Measurements from ENCODE around the gene CCL22.

CCL22 gene

DNA sequence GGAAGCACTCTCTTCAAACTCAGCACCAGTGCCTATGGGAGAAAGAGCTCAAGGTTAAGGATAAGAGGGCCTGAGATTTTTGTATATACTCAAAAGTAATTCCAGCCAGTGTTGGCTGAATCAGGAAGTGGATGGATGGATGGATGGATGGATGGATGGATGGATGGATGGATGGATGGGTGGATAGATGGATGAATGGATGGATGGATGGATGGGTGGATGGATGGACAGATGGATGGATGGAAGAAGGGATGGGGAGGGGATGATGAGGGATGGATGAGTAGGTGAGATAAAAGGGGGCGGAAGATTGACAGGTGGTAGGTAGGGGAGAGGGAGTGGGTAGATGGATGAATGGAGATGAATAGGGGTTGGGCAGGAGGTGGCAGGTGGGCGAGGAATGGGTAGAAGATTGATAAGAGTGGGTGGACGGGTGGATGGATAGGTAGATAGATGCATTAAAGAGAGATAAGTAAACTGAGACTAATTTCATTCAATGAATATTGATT is 17.8 kb downstream of the CCL22 start:
- Mint-ChIP-seq H3K36me3 (peaks cover 3 to 4% of the 10 kb centered on the region in 2 donors), H3K9me3 (no peaks in the 10 kb centered on the region), H3K27me3 (no peaks in the 10 kb centered on the region), H3K27ac (peak overlapping the region; percentile 90), H3K4me3 (peak overlapping the region in 1 of 2 donors; percentile 56), H3K4me1 (peaks cover 58 to 90% of the 10 kb centered on the region in 2 donors)
- DNase-seq (no peak), ATAC-seq (replicated peaks) (no peak)

DNA sequence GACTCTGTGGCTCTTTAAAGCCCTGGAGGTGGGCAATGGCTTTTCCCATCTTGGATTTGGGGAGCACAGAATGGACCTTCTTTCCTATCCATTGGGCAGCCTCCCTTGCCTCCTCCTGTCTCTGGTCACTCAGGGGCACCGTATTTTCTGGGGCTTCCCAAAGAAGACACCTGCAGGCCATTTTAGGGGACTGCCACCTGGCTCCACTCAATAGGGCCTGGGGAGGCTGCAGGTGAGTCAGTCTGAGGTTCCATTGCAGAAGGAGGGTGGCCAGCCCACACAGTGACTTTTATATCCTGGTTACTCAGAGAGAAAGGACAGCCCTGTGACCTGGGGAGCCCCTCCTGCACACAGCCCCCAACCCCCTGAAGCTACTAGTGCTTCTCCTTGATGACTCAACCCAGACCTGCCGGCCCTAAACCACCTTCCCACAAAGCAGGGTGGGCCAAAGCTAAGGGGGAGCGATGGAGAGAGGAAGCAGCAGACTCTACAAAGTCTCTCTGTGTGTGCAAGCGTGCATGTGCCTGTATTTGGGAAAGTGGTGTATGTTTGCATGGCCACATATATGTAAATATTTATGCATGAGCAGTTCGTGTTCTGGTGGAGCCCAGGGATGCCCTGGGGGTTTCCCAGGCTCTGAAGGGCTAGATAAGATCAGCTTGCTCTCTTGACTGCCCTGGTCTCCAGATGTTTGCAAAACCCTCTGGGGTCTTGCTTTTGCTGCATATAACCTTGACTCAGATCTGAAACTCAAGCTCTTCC is 18.7 kb downstream of the CCL22 start:
- Mint-ChIP-seq H3K36me3 (peaks cover 3 to 4% of the 10 kb centered on the region in 2 donors), H3K9me3 (no peaks in the 10 kb centered on the region), H3K4me3 (peak overlapping the region; percentile 18 to 58), H3K27ac (peak overlapping the region; percentile 90), H3K4me1 (peaks cover 61 to 95% of the 10 kb centered on the region in 2 donors), H3K27me3 (no peaks in the 10 kb centered on the region)
- ATAC-seq (replicated peaks): peak; percentile 88
- DNase-seq: peak; percentile 92

DNA sequence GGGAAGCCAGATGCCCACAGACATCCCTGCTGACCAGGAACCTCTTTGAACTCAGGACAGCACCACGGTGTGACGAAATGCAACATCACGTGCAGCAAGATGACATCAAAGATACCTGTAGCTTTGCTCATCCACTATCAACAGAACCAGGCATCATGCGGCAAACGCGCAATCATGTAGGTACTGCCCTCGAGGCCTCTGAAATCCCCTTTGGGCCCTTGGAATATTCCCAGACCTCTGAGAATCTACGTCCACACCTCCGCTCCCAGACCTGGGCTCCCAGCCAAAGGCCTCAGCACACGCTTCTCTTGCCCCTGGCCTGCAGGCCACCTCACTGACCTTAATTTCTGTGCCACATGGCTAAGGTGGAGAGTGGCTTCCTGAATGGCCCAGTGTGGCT is 21.0 kb downstream of the CCL22 start:
- Mint-ChIP-seq H3K27me3 (no peaks in the 10 kb centered on the region), H3K36me3 (peaks cover 0 to 6% of the 10 kb centered on the region in 2 donors), H3K4me1 (peaks cover 59 to 95% of the 10 kb centered on the region in 2 donors), H3K9me3 (no peaks in the 10 kb centered on the region), H3K27ac (no peak overlapping the region), H3K4me3 (no peak overlapping the region)
- DNase-seq (no peak), ATAC-seq (replicated peaks) (no peak)

DNA sequence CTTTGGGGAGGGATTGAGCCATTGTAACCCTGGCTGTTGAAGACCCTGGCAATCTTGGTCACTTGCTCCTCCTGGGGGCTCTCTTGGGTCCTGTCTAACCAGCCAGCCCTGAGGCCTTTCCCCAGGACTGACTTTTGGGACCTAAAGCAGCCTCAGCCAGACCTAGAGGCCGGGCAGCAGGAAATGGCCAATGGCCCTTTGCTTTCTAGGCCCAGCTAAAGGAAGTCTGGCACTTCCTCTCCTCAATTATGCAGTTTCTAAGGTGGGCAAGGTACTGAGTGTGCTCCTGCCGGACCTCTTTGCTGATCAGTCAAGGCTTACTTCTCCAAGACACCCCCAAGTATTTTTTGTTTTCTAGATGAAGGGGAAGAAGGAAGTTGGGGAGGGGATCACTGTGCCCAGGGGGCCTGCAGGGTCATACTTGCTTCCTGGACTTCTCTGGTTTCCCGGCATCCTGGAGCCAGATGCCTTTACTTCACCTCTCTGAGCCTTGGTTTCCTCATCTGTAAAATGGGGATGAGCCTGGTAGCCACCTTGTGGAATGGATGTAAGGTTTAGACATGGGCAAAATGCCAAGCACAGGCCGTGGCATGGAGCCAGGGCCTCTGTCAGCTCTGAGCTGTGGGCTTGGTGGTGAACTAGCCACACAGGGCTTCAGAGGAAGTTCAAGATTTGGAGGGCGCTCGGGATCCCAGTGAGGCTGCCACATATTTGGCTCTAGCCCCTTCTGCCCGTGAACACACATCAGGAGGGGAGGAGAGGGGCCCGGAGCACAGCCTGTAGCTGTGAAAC is 22.3 kb downstream of the CCL22 start:
- no peak for DNase-seq
- Mint-ChIP-seq H3K27ac (peak overlapping the region; percentile 73), H3K4me3 (no peak overlapping the region), H3K9me3 (no peaks in the 10 kb centered on the region), H3K27me3 (no peaks in the 10 kb centered on the region), H3K36me3 (peaks cover 0 to 6% of the 10 kb centered on the region in 2 donors), H3K4me1 (peaks cover 57 to 91% of the 10 kb centered on the region in 2 donors)
- ATAC-seq (replicated peaks): no peak

GRCh38 chr16:57381791-57382534 is 23.4 kb downstream of the CCL22 start:
- no peak for ATAC-seq (replicated peaks)
- peaks cover 55 to 89% of the 10 kb centered on the region in 2 donors for H3K4me1 Mint-ChIP-seq

GRCh38 chr16:57382535-57383275 is 24.1 kb downstream of the CCL22 start:
- Mint-ChIP-seq H3K4me1 (peaks cover 54 to 89% of the 10 kb centered on the region in 2 donors), H3K9me3 (no peaks in the 10 kb centered on the region), H3K27ac (peak overlapping the region; percentile 93), H3K4me3 (peak overlapping the region in 1 of 2 donors; percentile 31), H3K27me3 (no peaks in the 10 kb centered on the region), H3K36me3 (peaks cover 0 to 6% of the 10 kb centered on the region in 2 donors)
- no peak for DNase-seq
- ATAC-seq (replicated peaks): no peak

More at GRCh38 chr16:57381791-57382534, 23.4 kb downstream of the CCL22 start:
- no peaks in the 10 kb centered on the region for H3K9me3 Mint-ChIP-seq
- no peak for DNase-seq
- no peaks in the 10 kb centered on the region for H3K27me3 Mint-ChIP-seq
- no peak overlapping the region for H3K4me3 Mint-ChIP-seq
- peak overlapping the region; percentile 73 for H3K27ac Mint-ChIP-seq
- H3K36me3 Mint-ChIP-seq: peaks cover 0 to 6% of the 10 kb centered on the region in 2 donors

GRCh38 chr16:57383276-57384247 is 25.0 kb downstream of the CCL22 start:
- ATAC-seq (replicated peaks) (peak; percentile 14 to 28), DNase-seq (no peak)
- Mint-ChIP-seq H3K27me3 (no peaks in the 10 kb centered on the region), H3K4me1 (peaks cover 58 to 90% of the 10 kb centered on the region in 2 donors), H3K36me3 (peaks cover 0 to 6% of the 10 kb centered on the region in 2 donors), H3K4me3 (peak overlapping the region; percentile 49 to 62), H3K27ac (peak overlapping the region; percentile 93), H3K9me3 (peaks cover 0 to 1% of the 10 kb centered on the region in 2 donors)

DNA sequence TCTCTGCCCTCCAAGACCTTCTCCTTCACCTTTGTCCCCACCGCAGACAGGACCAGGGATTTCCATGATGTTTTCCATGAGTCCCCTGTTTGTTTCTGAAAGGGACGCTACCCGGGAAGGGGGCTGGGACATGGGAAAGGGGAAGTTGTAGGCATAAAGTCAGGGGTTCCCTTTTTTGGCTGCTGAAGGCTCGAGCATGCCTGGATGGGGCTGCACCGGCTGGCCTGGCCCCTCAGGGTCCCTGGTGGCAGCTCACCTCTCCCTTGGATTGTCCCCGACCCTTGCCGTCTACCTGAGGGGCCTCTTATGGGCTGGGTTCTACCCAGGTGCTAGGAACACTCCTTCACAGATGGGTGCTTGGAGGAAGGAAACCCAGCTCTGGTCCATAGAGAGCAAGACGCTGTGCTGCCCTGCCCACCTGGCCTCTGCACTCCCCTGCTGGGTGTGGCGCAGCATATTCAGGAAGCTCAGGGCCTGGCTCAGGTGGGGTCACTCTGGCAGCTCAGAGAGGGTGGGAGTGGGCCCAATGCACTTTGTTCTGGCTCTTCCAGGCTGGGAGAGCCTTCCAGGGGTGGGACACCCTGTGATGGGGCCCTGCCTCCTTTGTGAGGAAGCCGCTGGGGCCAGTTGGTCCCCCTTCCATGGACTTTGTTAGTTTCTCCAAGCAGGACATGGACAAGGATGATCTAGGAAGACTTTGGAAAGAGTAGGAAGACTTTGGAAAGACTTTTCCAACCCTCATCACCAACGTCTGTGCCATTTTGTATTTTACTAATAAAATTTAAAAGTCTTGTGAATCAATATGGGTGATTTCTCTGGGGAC is 25.9 kb downstream of the CCL22 start:
- DNase-seq (no peak), ATAC-seq (replicated peaks) (peak; percentile 43 to 44)
- no peaks in the 10 kb centered on the region for H3K27me3 Mint-ChIP-seq
- peaks cover 0 to 6% of the 10 kb centered on the region in 2 donors for H3K36me3 Mint-ChIP-seq
- H3K27ac Mint-ChIP-seq: peak overlapping the region; percentile 93
- H3K4me1 Mint-ChIP-seq: peaks cover 65 to 91% of the 10 kb centered on the region in 2 donors
- H3K9me3 Mint-ChIP-seq: peaks cover 0 to 3% of the 10 kb centered on the region in 2 donors
- H3K4me3 Mint-ChIP-seq: peak overlapping the region; percentile 49 to 62

DNA sequence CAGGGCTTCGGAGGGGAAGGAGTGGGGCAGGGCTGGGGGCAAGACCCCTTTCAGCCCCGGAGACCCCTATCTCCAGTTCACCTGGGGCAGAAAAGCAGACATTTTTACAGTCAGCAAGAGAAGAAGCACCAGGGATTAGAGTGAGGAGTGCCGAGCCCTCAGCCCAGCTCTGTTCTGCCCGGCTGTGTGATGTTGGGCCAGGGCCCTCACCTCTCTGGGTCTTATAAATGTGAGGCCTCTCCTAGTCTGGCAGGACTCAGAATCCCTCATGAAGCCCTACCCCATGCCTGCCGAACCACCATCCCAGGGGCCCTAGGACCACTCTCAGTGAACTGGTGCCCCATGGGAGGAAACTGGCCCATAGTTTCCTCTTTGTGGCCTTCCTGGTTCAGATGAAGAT is 26.5 kb downstream of the CCL22 start:
- peaks cover 0 to 6% of the 10 kb centered on the region in 2 donors for H3K36me3 Mint-ChIP-seq
- H3K9me3 Mint-ChIP-seq: peaks cover 0 to 3% of the 10 kb centered on the region in 2 donors
- ATAC-seq (replicated peaks) (no peak), DNase-seq (no peak)
- H3K4me3 Mint-ChIP-seq: peak overlapping the region; percentile 14 to 25
- H3K4me1 Mint-ChIP-seq: peaks cover 64 to 88% of the 10 kb centered on the region in 2 donors
- H3K27ac Mint-ChIP-seq: peak overlapping the region; percentile 73
- no peaks in the 10 kb centered on the region for H3K27me3 Mint-ChIP-seq

GRCh38 chr16:57386381-57386951 is 27.9 kb downstream of the CCL22 start:
- H3K4me3 Mint-ChIP-seq: no peak overlapping the region
- no peaks in the 10 kb centered on the region for H3K27me3 Mint-ChIP-seq
- H3K36me3 Mint-ChIP-seq: peaks cover 0 to 6% of the 10 kb centered on the region in 2 donors
- ATAC-seq (replicated peaks) (no peak), DNase-seq (no peak)
- H3K9me3 Mint-ChIP-seq: peaks cover 0 to 3% of the 10 kb centered on the region in 2 donors
- peak overlapping the region; percentile 95 for H3K27ac Mint-ChIP-seq
- H3K4me1 Mint-ChIP-seq: peaks cover 60 to 81% of the 10 kb centered on the region in 2 donors

DNA sequence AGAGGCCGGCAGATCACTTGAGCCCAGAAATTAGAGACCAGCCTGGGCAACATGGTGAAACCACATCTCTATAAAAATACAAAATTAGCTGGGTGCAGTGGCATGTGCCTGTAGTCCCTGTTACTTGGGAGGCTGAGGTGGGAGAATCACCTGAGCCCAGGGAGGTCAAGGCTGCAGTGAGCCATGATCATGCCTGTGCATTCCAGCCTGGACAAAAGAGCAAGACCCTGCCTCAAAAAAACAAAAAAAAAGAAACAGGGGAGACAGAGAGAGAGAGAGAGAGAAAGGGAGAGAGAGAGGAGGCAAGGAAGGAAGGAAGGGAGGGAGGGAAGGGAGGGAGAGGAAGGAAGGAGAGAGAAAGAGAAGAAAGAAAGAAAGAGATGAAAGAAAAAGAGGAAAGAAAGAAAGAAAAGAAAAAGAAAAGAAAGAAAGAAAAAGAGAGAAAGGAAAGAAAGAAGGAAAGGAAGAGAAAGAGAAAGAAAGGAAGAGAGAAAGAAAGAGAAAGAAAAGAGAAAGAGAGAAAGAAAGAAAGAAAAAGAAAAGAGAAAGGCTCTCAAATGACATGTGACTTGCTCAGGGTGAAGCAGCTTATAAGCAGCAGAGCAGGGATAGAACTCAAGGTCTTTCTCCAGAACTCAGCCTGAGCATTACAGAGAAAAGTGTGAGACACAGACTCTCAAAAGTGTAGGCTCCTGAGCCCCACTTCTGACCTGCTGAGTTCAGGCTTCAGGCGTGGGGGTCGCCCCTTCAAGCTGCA is 29.2 kb downstream of the CCL22 start:
- Mint-ChIP-seq H3K9me3 (peaks cover 0 to 3% of the 10 kb centered on the region in 2 donors), H3K4me3 (peak overlapping the region; percentile 63 to 71), H3K4me1 (peaks cover 54 to 70% of the 10 kb centered on the region in 2 donors), H3K36me3 (peaks cover 0 to 4% of the 10 kb centered on the region in 2 donors), H3K27ac (peak overlapping the region; percentile 95), H3K27me3 (peaks cover 0 to under 1% of the 10 kb centered on the region in 2 donors)
- peak; percentile 54 for DNase-seq
- peak; percentile 81 to 84 for ATAC-seq (replicated peaks)

All from stimulated activated naive B cell treated with anti-CD40 and anti-IgM and Interleukin-4, amounts not matched to agents 10 μg/mL and 1 μg/mL and 100 μg/mL, for 72 hours (primary cell).